ENCODE data around the gene TRIM46. TPM values are rescaled to one million over a fixed set of nuclear protein-coding genes. Genes with fewer than 3 reads are reported as not detected.

The TRIM46 gene
- total RNA-seq, 6 experiments from 2014 or later, result 0.09 to 0.15 TPM; not detected in 4

GRCh38 chr1:155184351-155184811 lies 10.7 kb downstream of the TRIM46 start:
- intact Hi-C loops (cut with DNase I), result no loop called here
- no peaks in the 10 kb centered on the region for H3K4me1 ChIP-seq
- 100% methylated on average over 3 of the region's 4 CpGs for WGBS (ENCODE audit: insufficient coverage, low coverage, low lambda C conversion rate, missing lambda C conversion rate)
- no peak overlapping the region for H3K27ac ChIP-seq
- H3K27me3 ChIP-seq, result no peaks in the 10 kb centered on the region
- DNase-seq, result peak in 2 of 3 donors; percentile 15 to 49
- TF ChIP-seq POLR2A (IDR thresholded peaks at IDR 0.05) (no peak), CTCF (IDR thresholded peaks at IDR 0.05) (no peak)
- H3K4me3 ChIP-seq, result no peak overlapping the region
- no peak for ATAC-seq
- no peaks in the 10 kb centered on the region for H3K9me3 ChIP-seq
- no peaks in the 10 kb centered on the region for H3K36me3 ChIP-seq

GRCh38 chr1:155184835-155185782 lies 11.5 kb downstream of the TRIM46 start:
- H3K4me3 ChIP-seq, result no peak overlapping the region
- TF ChIP-seq POLR2A (IDR thresholded peaks at IDR 0.05), result no peak
- TF ChIP-seq CTCF (IDR thresholded peaks at IDR 0.05), result no peak
- H3K27me3 ChIP-seq, result no peaks in the 10 kb centered on the region
- intact Hi-C loops (cut with DNase I), result no loop called here
- H3K9me3 ChIP-seq, result no peaks in the 10 kb centered on the region
- 63% methylated on average over 9 of the region's 21 CpGs for WGBS (ENCODE audit: insufficient coverage, low coverage, low lambda C conversion rate, missing lambda C conversion rate)
- peak; percentile 59 to 80 (median 68) for ATAC-seq
- H3K27ac ChIP-seq, result no peak overlapping the region
- H3K4me1 ChIP-seq, result no peaks in the 10 kb centered on the region
- DNase-seq, result peak in 2 of 3 donors; percentile 47 to 59
- no peaks in the 10 kb centered on the region for H3K36me3 ChIP-seq

- Histone ChIP-seq H3K9me3 (no peaks in the 10 kb centered on the region), H3K27ac (no peak overlapping the region), H3K36me3 (no peaks in the 10 kb centered on the region), H3K4me3 (no peak overlapping the region), H3K27me3 (no peaks in the 10 kb centered on the region), H3K4me1 (no peaks in the 10 kb centered on the region)
- 71% methylated on average over 4 of the region's 6 CpGs for WGBS (ENCODE audit: insufficient coverage, low coverage, low lambda C conversion rate, missing lambda C conversion rate)
- TF ChIP-seq CTCF (IDR thresholded peaks at IDR 0.05) (no peak), POLR2A (IDR thresholded peaks at IDR 0.05) (no peak)
- peak in 1 of 3 donors; percentile 13 for DNase-seq
- ATAC-seq, result no peak
- intact Hi-C loops (cut with DNase I), result no loop called here
These were observed 12.1 kb downstream of the TRIM46 start for GRCh38 chr1:155185783-155186066.

- Histone ChIP-seq H3K27ac (no peak overlapping the region), H3K27me3 (no peaks in the 10 kb centered on the region), H3K4me3 (no peak overlapping the region), H3K4me1 (no peaks in the 10 kb centered on the region), H3K36me3 (no peaks in the 10 kb centered on the region), H3K9me3 (no peaks in the 10 kb centered on the region)
- peak in 2 of 3 donors; percentile 2 to 35 for DNase-seq
- WGBS (ENCODE audit: insufficient coverage, low coverage, low lambda C conversion rate, missing lambda C conversion rate), result 42% methylated on average over 5 of the region's 8 CpGs
- no peak for TF ChIP-seq POLR2A (IDR thresholded peaks at IDR 0.05)
- no peak for TF ChIP-seq CTCF (IDR thresholded peaks at IDR 0.05)
- intact Hi-C loops (cut with DNase I), result no loop called here
- no peak for ATAC-seq
These were observed 12.6 kb downstream of the TRIM46 start for GRCh38 chr1:155186067-155186793.

All from right lobe of liver (tissue), 6 donors.